Liver (tissue), 3 donors: ENCODE results near the gene DIO3.

Experiments
- CTCF ChIP-seq: fragments of 150-350 bp; IDR thresholded peaks from 2 replicates; pipeline ENCODE4 v1.5.1; 2017; ENCODE audit warnings: improper control_type of control experiment, low read depth, low read length; ENCODE audit not compliant: missing input control
- EGR1 ChIP-seq, 2 donors: IDR thresholded peaks; 2 replicates each; pipeline ENCODE4 v1.6.1; 2016 to 2018; ENCODE audit warnings: antibody characterized with exemption in 2 of 2, low read depth in 2 of 2
- JUND ChIP-seq, 2 donors: IDR thresholded peaks; 2 replicates each; pipeline ENCODE4 v1.6.1; 2016; ENCODE audit warnings: antibody characterized with exemption in 2 of 2
- REST ChIP-seq: IDR thresholded peaks from 2 replicates; pipeline ENCODE4 v1.6.1; 2016; ENCODE audit warnings: antibody characterized with exemption, mild to moderate bottlenecking
- TAF1 ChIP-seq: conservative IDR thresholded peaks from 2 replicates; pipeline ENCODE4 v1.6.1; 2016; ENCODE audit warnings: antibody characterized with exemption, mild to moderate bottlenecking
- YY1 ChIP-seq: IDR thresholded peaks from 2 replicates; pipeline ENCODE4 v1.6.1; 2016; ENCODE audit warnings: antibody characterized with exemption, mild to moderate bottlenecking
- ZBTB33 ChIP-seq: IDR thresholded peaks from 2 replicates; pipeline ENCODE4 v1.6.1; 2016; ENCODE audit warnings: antibody characterized with exemption
- donor health status: healthy.
- donor health status: healthy.

GRCh38 chr14:101588286-101588975 is 27.1 kb downstream of the DIO3 start:
- no peak for TF ChIP-seq ZBTB33
- no peak for TF ChIP-seq CTCF
- TF ChIP-seq TAF1, result no peak
- TF ChIP-seq YY1, result no peak
- no peak for TF ChIP-seq EGR1 (IDR thresholded peaks at IDR 0.05; ENCODE audit: low read depth in 2 of 2)
- no peak for TF ChIP-seq JUND (IDR thresholded peaks at IDR 0.05)
- TF ChIP-seq REST, result no peak
